HUES6 (cell line): ENCODE measurements around the gene LINGO4.

Source experiments
- H3K27ac ChIP-seq: 2 replicates; pipeline ENCODE4 v1.7.0; 2013; ENCODE audit warnings: low read depth, mild to moderate bottlenecking, low read length, inconsistent platforms
- H3K27me3 ChIP-seq: 2 replicates; pipeline ENCODE4 v1.6.1; 2013; ENCODE audit warnings: low read length; ENCODE audit not compliant: control insufficient read depth, insufficient read depth
- H3K36me3 ChIP-seq: 2 replicates; pipeline ENCODE4 v1.6.1; 2013; ENCODE audit warnings: low read length; ENCODE audit not compliant: control insufficient read depth, insufficient read depth
- H3K4me1 ChIP-seq: 2 replicates; pipeline ENCODE4 v1.6.1; 2013; ENCODE audit warnings: low read length; ENCODE audit not compliant: control insufficient read depth, insufficient read depth
- H3K4me3 ChIP-seq: 2 replicates; pipeline ENCODE4 v1.5.1; 2013; ENCODE audit warnings: low read depth, low read length
- H3K9ac ChIP-seq: one replicate; pipeline ENCODE4 v1.6.1; 2013; ENCODE audit warnings: mild to moderate bottlenecking, low read length
- H3K9me3 ChIP-seq: 2 replicates; pipeline ENCODE4 v1.6.1; 2013; ENCODE audit warnings: low read depth, low read length; ENCODE audit not compliant: control insufficient read depth, insufficient read depth

Gene LINGO4

GRCh38 chr1:151813271-151813977 is 8.2 kb upstream of the LINGO4 start:
- Histone ChIP-seq H3K4me1 (peaks cover 12% of the 10 kb centered on the region), H3K36me3 (no peaks in the 10 kb centered on the region), H3K27ac (no peak overlapping the region), H3K4me3 (no peak overlapping the region), H3K9ac (no peak overlapping the region), H3K27me3 (no peaks in the 10 kb centered on the region), H3K9me3 (no peaks in the 10 kb centered on the region)

DNA sequence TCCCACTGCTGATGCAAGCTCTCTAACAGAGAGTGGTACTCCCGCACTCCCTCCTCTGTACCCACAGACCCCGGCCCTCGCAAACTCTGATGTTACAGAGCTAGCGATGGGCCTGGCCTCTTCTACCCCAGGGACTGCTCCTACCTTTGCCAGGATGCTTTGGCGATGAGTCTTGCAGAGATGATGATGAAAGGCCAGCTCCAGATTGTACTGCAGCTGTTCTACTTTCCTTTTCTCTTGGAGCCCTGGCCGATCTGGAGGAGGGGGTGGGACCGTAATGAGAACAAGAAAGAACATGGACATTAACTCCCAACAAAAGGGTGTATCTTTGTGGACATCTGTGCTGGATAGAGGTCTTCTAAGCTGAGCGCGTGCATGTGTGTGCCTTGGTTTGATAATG is 6.0 kb upstream of the LINGO4 start:
- H3K4me3 ChIP-seq, result no peak overlapping the region
- H3K27ac ChIP-seq, result no peak overlapping the region
- peaks cover 12% of the 10 kb centered on the region for H3K4me1 ChIP-seq
- no peaks in the 10 kb centered on the region for H3K36me3 ChIP-seq
- H3K27me3 ChIP-seq, result peaks cover 5% of the 10 kb centered on the region; the same call in 1 of the 2 replicates
- no peak overlapping the region for H3K9ac ChIP-seq
- H3K9me3 ChIP-seq, result no peaks in the 10 kb centered on the region

GRCh38 chr1:151809985-151810556 is 4.9 kb upstream of the LINGO4 start:
- Histone ChIP-seq H3K9ac (no peak overlapping the region), H3K9me3 (no peaks in the 10 kb centered on the region), H3K27ac (no peak overlapping the region), H3K36me3 (no peaks in the 10 kb centered on the region), H3K4me1 (peaks cover 12% of the 10 kb centered on the region), H3K27me3 (peaks cover 5% of the 10 kb centered on the region; the same call in 1 of the 2 replicates), H3K4me3 (no peak overlapping the region)

- Histone ChIP-seq H3K4me3 (no peak overlapping the region), H3K4me1 (peaks cover 12% of the 10 kb centered on the region), H3K36me3 (no peaks in the 10 kb centered on the region), H3K9ac (no peak overlapping the region), H3K27ac (no peak overlapping the region), H3K27me3 (peaks cover 5% of the 10 kb centered on the region; the same call in 1 of the 2 replicates), H3K9me3 (no peaks in the 10 kb centered on the region)
Observed at GRCh38 chr1:151809290-151809984, 4.2 kb upstream of the LINGO4 start.

DNA sequence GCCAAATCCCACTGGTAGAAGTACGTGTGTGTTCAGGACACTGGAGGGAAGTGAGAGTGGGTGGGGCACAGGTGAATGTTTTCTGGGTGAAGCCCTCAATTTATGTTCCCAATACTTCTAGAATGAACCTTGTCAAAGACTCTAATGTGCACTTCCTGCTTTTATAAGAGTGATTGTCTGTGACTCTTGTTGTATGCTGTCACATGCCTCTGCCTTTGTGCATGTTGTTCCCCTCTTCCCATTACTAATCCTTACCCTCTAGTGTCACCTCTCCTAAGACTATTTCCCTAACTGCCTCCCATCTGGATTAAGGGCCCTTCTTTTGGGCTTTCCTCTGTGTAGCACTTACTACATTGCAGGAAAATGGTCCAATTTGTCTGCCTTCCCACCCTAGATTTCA is 2.5 kb upstream of the LINGO4 start:
- H3K36me3 ChIP-seq, result no peaks in the 10 kb centered on the region
- peaks cover 9% of the 10 kb centered on the region; the same call in 1 of the 2 replicates for H3K27me3 ChIP-seq
- no peaks in the 10 kb centered on the region for H3K9me3 ChIP-seq
- no peak overlapping the region for H3K4me3 ChIP-seq
- no peak overlapping the region for H3K27ac ChIP-seq
- peaks cover 12% of the 10 kb centered on the region for H3K4me1 ChIP-seq
- H3K9ac ChIP-seq, result no peak overlapping the region

DNA sequence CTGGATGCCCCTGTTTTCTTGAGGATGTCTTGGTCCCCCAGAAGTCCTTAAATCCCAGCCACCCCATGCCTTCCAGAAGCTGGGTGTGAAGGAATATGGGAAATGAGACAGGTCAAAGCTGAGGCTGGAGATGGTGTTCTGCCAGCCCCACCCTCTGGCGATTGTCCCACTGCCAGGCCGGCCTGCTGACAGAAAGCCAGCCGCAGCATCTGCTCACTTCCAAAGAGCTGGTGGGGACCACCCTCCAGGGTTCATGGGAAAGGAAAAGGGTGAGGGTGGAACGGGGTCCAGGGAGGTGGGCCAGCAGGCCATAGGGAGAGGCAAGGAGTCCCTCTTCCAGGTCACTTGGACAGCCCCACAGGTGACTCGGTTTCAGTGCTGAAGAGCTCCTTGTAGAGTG is 1.9 kb upstream of the LINGO4 start:
- Histone ChIP-seq H3K27ac (no peak overlapping the region), H3K9ac (no peak overlapping the region), H3K9me3 (no peaks in the 10 kb centered on the region), H3K36me3 (no peaks in the 10 kb centered on the region), H3K27me3 (peaks cover 9% of the 10 kb centered on the region; the same call in 1 of the 2 replicates), H3K4me3 (no peak overlapping the region), H3K4me1 (peaks cover 12% of the 10 kb centered on the region)

GRCh38 chr1:151806170-151806569 is 951 bp upstream of the LINGO4 start:
- Histone ChIP-seq H3K27me3 (peaks cover 9% of the 10 kb centered on the region; the same call in 1 of the 2 replicates), H3K27ac (no peak overlapping the region), H3K9ac (no peak overlapping the region), H3K36me3 (no peaks in the 10 kb centered on the region), H3K4me1 (peaks cover 12% of the 10 kb centered on the region), H3K9me3 (no peaks in the 10 kb centered on the region), H3K4me3 (no peak overlapping the region)

DNA sequence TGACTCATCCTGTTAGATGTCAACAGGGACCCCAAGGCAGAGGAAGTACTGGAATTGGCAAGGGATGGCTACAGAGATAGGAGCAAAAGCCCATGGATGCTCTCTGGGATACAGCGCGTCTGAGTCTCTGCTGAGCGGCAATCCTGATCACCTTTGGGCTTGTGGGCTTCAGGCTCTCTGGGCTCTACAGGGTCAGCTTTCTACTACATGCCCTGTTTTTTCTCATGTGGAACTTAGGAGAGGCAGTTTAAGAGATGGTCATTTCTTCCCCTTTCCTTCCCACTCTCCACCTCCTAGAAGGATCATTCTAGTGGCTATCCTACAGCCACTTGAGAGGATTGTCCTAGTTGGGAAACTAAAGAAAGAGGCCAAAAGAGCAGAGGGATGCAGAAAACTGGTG is 1.3 kb downstream of the LINGO4 start:
- peaks cover 12% of the 10 kb centered on the region; the same call in 1 of the 2 replicates for H3K27me3 ChIP-seq
- no peak overlapping the region for H3K4me3 ChIP-seq
- H3K36me3 ChIP-seq, result no peaks in the 10 kb centered on the region
- H3K9me3 ChIP-seq, result no peaks in the 10 kb centered on the region
- H3K27ac ChIP-seq, result no peak overlapping the region
- H3K9ac ChIP-seq, result no peak overlapping the region
- H3K4me1 ChIP-seq, result peaks cover 9% of the 10 kb centered on the region; the same call in 1 of the 2 replicates

GRCh38 chr1:151803164-151803563 is 2.1 kb downstream of the LINGO4 start:
- Histone ChIP-seq H3K4me3 (no peak overlapping the region), H3K27ac (no peak overlapping the region), H3K9ac (no peak overlapping the region), H3K4me1 (peaks cover 11% of the 10 kb centered on the region; the same call in 1 of the 2 replicates), H3K36me3 (no peaks in the 10 kb centered on the region), H3K9me3 (no peaks in the 10 kb centered on the region), H3K27me3 (peaks cover 12% of the 10 kb centered on the region; the same call in 1 of the 2 replicates)

GRCh38 chr1:151802372-151802771 is 2.8 kb downstream of the LINGO4 start:
- Histone ChIP-seq H3K36me3 (no peaks in the 10 kb centered on the region), H3K27me3 (peaks cover 12% of the 10 kb centered on the region; the same call in 1 of the 2 replicates), H3K4me1 (peaks cover 11% of the 10 kb centered on the region; the same call in 1 of the 2 replicates), H3K9me3 (no peaks in the 10 kb centered on the region), H3K9ac (no peak overlapping the region), H3K27ac (no peak overlapping the region), H3K4me3 (no peak overlapping the region)

GRCh38 chr1:151801846-151802245 is 3.4 kb downstream of the LINGO4 start:
- Histone ChIP-seq H3K4me1 (peaks cover 11% of the 10 kb centered on the region; the same call in 1 of the 2 replicates), H3K27me3 (peaks cover 12% of the 10 kb centered on the region; the same call in 1 of the 2 replicates), H3K9ac (no peak overlapping the region), H3K27ac (no peak overlapping the region), H3K4me3 (no peak overlapping the region), H3K36me3 (no peaks in the 10 kb centered on the region), H3K9me3 (no peaks in the 10 kb centered on the region)
